HG03039 (cell line): ENCODE data around the gene SPATC1L.
"Not testable (repeated sequence)": the region's sequence is repeated elsewhere in the genome, so short reads cannot be mapped to it uniquely, and the experiment has no call there.

Experiments
- ATAC-seq: cut with Tn5 transposase; IDR thresholded peaks from one replicate; pipeline ENCODE4 v1.9.1; 2021; ENCODE audit warnings: mild to moderate bottlenecking, moderate library complexity; ENCODE audit not compliant: unreplicated experiment

SPATC1L gene

DNA sequence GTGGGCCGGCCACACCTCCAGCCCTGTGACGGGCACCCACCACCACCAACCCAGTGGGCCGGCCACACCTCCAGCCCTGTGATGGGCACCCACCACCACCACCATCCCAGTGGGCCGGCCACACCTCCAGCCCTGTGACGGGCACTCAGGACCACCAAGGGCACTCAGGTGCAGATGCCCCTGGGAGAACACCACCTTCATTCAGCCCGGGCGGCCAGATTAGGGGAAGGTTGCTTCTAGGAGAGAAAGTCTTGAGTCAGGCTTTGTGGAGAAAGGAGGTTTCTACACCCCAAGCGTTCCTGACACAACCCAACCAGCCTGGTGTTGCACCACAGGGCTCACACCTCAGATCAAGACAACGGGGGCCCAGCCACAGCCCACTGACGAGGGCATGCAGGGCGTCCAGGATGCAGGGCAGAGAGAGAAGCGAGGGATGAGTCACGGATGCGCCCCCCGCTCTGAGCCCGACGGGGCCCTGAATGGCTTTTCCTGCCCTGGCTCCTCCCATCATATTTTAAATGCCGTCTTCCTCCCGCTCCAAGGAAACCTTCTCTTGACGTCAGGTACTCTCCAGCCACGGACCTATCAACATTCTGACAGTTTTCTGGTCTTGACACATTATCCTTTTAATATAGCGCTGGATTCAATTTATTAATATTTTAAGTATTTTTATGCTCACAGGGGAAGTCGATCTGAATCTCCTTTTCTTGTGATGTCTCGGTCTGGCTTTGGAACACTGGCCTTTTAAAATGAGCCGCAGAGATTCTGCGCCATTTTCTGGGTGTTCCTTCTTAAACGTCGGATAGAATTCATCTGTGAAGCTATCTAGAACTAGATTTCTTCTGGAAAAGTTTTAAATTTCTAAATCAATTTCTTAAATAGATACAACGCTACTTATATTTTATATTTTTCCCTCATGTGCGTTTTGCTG lies 631 bp upstream of the SPATC1L start:
- ATAC-seq, result no peak

DNA sequence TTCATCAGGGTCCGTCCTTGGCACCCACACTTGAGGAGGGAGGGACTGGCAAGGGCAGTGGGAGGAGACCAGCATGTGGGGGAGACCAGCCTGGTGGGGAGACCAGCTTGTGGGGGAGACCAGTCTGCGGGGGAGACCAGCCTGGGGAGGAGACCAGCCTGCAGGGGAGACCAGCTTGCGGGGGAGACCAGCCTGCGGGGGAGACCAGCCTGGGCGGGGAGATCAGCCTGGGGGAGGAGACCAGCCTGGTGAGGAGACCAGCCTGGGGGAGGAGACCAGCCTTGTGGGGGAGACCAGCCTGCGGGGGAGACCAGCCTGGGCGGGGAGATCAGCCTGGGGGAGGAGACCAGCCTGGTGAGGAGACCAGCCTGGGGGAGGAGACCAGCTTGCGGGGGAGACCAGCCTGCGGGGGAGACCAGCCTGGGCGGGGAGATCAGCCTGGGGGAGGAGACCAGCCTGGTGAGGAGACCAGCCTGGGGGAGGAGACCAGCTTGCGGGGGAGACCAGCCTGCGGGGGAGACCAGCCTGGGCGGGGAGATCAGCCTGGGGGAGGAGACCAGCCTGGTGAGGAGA lies 836 bp downstream of the SPATC1L start:
- ATAC-seq, result not testable (repeated sequence)

DNA sequence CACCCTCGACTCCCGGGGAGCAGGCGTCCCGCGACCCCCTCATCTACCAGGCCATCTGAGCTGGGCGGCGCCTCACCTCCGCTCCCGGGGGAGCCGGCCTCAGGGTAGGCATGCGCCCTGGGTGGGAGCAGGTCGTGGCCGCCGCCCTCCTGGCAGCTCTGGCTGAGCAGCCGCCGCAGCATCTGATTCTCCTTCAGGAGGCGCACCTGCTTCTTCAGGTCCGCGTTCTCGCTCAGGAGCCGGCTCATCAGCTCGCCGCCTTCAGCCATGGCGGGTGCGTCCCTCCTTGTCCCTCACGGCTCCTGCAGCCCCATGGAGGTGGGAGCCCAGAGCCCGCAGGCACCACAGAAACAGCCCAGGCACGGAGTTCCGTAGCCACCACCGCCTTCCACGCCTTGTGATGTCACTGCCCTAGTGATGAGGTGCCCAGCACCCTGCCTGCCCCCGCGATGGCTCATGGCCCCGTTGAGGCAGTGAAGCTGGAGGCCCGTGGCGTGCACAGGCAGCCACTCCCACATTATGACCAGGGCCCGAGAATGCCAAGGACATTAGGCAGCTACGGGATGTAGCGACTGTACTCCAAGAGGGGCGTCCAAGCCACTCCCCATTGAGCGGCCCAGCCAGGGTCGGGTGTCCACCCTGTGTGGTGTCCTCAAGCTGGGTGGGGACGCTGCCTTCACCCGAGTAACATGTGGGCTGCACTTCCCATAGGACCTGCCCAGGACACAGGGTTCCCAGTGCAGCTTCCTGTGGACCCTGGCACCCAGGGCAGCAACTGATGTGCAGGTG lies 1.5 kb downstream of the SPATC1L start:
- ATAC-seq, result no peak

DNA sequence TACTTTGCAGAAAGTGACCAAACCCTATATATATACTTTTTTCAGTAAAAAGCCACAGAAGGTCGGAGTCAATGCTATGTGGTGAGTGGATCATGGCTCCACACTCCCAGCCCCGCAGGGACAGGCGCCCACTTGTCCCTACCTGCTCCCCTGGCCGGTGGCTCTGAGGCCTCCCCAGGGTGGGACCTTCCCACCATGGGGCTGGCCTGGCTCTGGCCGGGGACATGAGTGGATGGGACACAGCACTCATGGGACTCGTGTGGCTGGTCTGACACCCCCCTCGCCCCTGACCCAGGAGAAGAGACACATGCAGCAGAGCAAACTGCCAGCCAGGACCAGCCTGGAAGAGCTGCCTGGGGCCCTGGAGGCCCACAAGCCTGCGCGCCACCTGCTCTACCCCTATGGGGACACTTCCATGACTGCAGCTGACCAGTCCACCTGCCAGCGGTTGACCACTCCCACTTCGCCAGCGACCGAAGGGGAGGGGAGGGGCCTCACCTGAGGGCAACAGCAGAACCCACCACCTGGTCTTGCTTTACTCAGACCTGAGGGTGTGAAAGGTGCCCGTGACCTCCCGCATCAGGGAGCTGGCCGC lies 2.2 kb downstream of the SPATC1L start:
- ATAC-seq, result no peak

DNA sequence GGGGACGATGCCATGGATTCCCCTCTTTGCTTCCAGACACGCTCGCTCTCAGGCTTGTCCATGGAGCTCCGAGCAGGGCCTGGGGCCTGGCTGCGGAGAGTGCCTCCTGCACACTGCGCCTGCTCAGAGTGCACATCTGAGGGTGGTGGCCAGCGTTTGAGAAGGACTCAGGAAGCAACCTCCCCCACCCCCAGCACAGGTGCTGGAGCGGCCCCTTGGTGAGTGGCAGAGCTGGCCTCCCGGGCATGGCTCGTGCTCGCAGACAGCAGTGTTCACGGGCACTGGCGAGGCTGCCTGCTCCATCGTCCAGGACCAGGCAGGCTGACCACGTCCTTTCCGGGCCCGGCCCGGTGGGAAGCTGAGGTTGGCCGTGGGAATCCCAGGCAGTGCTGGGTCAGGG lies 2.8 kb downstream of the SPATC1L start:
- no peak for ATAC-seq

DNA sequence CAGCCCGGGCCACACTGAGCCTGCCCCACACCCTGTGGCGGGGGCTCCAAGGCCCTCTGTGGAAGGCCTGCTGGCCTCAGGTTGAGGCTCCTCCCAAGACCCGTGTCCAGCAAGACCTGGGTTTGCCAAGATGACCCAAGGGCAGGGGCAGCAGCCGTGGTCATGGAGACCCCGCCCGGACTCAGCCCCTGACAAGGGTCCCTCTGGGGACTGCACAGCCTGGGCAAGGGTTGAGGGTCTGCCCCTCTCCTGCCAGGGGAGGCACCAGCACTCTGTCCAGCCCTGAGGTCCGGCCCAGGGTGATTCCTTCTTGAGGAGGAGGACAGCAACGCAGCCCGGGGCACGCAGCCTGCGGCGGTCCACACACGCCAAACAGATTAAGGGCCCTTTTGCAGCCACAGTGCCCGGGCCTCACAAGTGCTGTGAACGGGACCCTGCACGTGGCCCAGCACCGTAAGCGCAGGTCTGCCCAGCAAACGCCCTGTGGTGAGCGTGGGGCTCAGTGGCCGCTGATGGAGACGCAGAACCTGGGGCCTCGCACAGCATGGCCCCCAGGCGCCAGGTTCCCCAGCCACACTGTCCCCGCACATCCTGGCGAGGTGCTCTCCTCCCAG lies 3.4 kb downstream of the SPATC1L start:
- no peak for ATAC-seq

DNA sequence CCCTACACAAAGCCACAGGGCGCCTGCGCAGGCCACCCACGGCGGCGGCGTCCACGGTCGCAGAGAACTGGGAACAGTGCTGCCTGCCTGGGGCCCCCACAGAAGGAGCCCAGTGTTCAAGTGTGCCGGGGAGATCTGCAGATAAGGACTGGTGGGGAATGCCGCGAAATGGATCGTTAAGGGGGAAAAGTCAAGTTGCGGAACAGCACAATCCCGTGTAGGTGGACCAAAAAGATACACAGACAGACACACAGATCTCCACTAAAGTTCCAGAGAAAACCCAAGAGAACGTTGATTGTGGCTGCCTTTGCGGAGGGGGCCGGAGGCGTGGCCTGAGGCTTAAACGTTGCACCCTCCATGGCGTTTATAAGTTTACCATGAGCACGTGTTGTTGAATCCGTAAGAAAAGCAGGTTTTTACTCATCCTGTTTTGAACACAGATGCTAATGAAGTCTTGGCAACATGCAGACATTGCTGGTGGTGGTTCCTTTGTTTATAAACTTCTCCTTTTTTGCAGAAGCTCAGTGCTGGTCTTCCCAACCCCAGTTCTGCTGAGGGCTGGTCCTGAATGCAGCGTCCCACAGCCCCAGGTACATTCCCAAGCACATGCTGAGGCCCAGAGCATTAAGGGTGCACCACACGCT lies 4.1 kb downstream of the SPATC1L start:
- ATAC-seq, result no peak

DNA sequence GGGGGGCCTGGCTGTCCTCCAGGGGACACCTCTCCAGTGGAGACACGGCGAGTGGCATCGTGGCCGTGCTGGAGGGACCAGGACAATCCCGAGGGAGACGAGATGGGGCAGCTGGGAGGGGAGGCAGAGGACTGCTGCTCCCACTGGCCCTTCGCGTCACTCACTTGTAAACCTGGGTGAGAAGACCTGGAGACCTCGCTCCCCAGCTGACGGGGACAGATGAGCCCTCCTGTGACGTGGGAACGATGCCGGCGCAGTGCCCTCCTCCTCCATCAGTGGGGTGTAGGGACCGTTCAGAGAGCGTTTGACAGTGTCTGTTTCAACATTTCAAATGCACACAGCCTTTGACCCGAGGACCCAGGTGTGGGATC lies 4.6 kb downstream of the SPATC1L start:
- no peak for ATAC-seq

DNA sequence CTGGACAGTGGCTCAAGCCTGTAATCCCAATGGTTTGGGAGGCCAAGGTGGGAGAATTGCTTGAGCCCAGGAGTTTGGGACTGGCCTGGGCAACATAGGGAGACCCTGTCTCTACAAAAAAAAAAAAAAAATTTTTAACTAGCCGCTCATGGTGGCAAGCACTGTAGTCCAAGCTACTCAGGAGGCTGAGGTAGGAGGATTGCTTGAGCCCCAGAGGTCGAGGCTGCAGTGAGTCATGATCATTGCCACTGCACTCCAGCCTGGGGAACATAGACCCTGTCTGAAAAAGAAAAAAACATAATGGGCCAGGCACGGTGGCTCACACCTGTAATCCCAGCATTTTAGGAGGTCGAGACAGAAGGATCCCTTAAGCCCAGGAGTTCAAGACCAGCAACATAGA lies 5.3 kb downstream of the SPATC1L start:
- ATAC-seq, result no peak

DNA sequence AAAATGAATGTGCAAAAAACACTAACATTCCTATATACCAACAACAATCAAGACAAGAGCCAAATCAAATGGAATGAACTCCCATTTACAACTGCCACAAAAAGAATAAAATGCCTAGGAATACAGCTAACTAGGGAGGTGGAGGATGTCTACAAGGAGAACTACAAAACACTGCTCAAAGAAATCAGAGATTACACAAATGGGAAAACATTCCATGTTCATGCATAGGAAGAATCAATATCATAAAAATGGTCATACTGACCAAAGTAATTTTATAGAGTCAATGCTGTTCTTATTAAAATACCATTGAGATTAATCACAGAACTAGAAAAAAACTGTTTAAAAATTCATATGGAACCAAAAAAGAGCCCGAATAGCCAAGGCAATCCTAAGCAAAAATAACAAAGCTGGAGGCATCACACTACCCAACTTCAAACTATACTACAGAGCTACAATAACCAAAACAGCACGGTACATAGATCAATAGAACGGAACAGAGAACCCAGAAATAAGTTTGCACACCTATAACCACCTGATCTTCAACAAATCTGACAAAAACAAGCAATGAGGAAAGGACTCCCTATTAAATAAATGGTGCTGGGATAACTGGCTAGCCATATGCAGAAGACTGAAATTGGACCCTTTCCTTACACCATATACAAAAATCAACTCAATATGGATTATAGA lies 7.7 kb downstream of the SPATC1L start:
- not testable (repeated sequence) for ATAC-seq

DNA sequence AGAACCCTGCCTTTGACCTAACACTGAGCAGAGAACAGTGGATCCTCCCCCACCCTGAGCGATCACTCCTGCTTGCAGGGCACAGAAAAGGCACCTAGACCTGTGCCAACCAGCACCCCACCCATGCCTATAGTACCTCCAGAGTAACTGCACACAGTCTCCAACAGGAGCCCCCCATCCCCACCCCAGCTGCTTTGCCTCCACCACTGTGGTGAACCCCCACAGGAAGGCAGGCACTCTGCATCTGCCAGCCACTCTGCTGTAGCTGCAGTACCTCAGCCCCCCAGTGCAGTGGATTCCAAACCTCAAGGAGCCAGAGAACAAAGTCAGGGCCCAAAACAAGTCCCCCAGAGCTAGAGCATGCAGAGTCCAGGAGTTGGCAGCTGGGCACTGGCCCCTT lies 10.7 kb downstream of the SPATC1L start:
- no peak for ATAC-seq

DNA sequence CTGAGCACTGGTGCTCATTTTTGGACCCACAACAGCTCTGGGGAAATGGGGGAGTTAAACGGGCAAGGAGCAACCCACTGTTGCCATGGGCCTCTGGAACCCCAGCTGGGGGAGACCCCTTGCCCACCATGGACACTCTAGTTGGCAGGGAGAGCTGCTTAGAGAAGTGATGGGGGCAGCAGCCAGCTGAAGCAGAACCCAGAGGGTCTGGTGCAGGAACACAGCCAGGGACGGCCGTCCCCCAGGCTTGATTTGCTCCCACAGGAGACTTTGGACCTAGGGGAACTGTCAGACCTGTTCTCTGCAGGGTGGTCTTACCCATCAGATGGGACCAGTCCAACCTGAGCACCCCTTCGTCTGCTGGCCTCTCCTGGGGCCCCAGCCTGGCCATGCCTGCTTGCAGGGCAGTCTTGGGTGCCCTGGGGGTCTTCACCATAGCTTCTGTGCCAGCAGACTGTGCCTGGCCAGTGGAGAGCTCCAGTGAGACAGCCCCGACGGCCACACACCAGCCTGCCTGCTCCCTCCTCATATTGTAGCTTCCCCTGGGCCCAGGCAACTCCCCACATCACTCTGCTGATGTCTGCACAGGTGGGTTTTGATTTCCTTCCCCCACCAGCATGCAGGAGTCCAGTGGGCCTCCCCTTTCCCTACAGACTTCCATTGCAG lies 11.3 kb downstream of the SPATC1L start:
- no peak for ATAC-seq

DNA sequence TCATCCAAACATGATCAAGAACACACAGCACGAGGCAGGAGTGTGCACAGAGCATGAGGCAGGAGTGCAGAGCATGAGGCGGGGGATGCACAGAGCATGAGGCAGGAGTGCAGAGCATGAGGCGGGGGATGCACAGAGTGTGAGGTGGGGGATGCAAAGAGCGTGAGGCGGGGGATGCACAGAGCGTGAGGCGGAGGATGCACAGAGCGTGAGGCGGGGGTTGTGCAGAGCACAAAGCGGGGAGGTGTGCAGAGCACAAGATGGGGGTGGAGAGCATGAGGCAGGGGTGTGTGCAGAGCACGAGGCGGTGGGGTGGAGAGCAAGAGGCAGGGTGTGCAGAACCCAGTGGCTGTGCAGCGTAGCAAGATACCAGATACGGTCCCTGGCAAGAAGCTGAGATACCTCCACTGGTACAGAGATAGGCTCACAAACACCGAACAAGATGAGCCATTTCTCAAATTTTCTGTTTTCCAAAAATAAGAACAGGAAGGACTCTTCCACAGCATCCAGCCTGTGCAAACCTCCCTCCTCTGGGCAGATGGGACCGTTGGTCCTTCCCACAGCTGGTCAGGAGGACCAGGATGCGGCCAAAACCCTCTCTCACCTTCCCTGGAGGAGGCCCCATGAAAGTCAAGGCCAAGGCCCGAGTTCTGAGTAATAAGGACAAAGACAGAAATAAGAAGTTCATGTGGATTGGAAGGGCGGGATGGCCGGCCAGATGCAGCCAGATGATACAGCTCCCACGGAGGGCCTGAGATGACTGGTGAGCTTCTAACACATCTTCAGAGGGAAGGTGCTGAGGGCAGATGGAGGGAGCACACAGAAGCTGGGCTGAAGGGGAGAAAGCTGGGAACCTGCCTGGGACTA lies 12.0 kb downstream of the SPATC1L start:
- ATAC-seq, result no peak

DNA sequence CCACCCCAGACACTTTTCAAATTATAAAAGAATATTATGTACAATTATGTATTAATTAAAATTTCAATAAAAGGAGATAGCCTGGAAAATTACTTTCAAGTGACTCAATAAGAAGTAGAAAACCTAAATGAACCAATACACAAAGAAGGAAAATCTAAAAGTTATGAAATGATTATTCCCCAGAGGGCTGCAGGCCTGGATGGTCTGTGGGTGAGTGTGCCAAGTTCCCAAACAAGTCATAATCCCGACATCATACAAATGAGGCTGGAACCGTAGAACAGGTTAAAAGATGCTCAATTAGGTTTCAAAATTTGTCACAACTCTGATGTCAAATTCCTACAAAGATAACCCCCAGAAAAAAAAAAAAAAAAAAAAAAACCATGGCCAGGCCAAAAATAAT lies 12.7 kb downstream of the SPATC1L start:
- no peak for ATAC-seq

DNA sequence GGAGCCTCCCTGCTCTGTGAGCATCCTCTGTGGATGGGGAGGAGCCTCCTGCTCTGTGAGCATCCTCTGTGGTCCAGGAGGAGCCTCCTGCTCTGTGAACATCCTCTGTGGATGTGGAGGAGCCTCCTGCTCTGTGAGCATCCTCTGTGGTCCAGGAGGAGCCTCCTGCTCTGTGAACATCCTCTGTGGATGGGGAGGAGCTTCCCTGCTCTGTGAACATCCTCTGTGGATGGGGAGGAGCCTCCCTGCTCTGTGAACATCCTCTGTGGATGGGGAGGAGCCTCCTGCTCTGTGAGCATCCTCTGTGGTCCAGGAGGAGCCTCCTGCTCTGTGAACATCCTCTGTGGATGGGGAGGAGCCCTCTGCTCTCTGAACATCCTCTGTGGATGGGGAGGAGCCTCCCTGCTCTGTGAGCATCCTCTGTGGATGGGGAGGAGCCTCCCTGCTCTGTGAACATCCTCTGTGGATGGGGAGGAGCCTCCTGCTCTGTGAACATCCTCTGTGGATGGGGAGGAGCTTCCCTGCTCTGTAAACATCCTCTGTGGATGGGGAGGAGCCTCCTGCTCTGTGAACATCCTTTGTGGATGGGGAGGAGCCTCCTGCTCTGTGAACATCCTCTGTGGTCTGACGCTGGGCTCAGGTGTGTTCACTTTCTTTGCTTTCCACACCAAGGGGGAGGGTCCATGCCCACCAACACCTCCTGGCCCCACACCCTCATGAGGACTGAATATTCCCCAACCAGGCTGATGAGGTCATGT lies 13.6 kb downstream of the SPATC1L start:
- not testable (repeated sequence) for ATAC-seq

DNA sequence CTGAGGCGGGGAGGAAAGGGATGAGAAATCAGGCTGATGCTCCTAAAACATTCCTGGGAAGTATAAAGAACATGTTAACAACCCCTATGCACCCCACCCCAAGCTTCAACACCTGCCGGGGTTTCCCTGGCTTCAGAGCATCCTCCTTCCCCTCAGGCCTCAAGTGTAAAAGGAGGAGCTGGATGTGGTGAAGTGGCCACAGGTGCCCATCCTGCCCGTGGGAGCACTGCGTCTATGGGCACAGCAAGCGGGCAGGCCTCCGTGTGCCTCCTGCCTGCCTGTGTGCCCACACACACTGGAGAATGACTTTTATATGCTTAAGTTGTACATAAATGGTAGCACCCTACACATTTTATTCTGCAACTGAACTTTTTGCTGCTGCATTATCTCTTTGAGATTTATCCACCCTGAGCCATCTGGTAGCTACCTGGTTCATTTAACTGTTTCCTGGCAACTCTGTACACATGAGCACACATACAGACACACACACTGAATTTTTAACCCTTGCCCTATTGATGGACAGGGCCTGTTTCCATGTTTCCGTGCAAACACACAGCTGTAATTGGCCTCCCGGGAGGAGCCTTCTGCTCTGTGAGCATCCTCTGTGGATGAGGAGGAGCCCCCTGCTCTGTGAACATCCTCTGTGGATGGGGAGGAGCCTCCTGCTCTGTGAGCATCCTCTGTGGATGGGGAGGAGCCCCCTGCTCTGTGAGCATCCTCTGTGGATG lies 15.4 kb downstream of the SPATC1L start:
- no peak for ATAC-seq

DNA sequence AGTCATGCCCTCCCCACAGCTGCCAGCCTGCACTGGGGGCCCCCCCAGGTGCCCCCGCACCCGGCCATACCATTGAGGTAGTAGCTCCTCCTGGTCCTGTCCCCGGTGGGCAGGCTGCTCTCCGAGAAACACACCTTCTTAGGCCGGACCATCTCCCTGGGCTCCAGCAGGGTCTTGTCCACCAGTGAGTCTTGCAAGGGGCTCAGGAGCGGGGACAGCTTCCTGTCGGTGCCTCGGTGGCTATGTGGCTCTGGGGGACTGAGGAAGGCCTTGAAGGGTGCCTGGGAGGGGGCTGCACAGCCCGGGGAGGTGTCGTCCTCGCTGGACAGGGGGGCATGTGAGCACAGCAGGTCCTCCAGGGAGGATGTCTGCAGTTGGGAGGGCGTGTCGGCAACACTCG lies 16.0 kb downstream of the SPATC1L start:
- no peak for ATAC-seq
